Adrenal gland (tissue), 5 donors: ENCODE results near the gene IL4R.

Experiments used
- POLR2A ChIP-seq, 2 donors: fragments of 450-650 bp; IDR thresholded peaks; one replicate each; pipeline ENCODE4 v1.6.1; 2017; ENCODE audit warnings: antibody characterized with exemption in 2 of 2, mild to moderate bottlenecking in 2 of 2, moderate library complexity in 1 of 2
- TF ChIP-seq, protein P1 (sequence below), 6 experiments: fragments of 450-650 bp in 4 of 6; fragments of 200-600 bp in 2 of 6; sonication (generic) in 1 of 6; IDR thresholded peaks; 1 replicate in 5 of 6; 2 replicates in 1 of 6; pipeline versions ENCODE4 v1.5.1 to v1.8.0; 2016 to 2021; ENCODE audit warnings: antibody characterized with exemption in 6 of 6, mild to moderate bottlenecking in 2 of 6, moderate library complexity in 1 of 6
- donor health status: DM: no; HTN: no; CAD: no.

DNA sequence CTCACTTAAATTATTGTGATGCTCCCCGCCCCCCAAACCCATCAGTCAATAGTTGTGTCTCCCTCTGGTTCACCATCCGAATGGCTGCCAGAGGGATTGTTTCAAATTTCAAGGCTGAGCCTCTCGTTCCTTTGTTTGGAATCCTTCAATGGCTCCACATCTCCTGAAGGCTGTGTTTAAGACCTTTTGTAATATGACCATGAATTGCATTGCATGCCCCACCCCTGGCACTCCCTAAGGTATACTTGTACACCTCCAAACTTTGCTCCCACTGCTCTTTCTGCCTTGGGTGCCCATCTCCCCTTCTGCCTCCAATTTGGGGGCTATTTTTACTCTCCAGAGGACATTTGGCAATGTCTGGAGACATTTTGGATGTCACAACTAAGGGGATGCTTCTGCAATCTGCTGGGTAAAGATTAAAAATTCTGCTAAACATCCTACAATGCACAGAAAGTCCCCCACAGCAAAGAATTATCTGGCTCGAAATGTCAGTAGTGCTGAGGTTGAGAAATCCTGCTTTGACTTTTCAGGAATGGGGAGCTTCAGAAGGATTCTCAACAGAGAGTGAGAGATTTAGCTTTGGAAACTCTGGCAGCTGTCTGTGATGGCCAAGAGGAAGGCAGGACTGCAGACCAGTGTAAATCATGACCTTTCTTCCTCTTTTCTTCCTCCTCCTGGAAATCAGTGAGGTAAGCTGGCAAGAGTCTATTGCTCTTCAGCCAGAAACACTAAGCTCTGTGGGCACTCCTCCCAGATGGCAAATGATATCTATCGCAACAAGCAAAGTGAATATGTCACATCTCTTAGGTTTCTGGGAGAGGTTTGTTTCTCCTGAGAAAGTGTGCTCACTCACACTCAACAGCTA is 8.7 kb upstream of the IL4R start:
- TF ChIP-seq, protein P1, sequence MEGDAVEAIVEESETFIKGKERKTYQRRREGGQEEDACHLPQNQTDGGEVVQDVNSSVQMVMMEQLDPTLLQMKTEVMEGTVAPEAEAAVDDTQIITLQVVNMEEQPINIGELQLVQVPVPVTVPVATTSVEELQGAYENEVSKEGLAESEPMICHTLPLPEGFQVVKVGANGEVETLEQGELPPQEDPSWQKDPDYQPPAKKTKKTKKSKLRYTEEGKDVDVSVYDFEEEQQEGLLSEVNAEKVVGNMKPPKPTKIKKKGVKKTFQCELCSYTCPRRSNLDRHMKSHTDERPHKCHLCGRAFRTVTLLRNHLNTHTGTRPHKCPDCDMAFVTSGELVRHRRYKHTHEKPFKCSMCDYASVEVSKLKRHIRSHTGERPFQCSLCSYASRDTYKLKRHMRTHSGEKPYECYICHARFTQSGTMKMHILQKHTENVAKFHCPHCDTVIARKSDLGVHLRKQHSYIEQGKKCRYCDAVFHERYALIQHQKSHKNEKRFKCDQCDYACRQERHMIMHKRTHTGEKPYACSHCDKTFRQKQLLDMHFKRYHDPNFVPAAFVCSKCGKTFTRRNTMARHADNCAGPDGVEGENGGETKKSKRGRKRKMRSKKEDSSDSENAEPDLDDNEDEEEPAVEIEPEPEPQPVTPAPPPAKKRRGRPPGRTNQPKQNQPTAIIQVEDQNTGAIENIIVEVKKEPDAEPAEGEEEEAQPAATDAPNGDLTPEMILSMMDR (IDR thresholded peaks at IDR 0.05): no peak
- TF ChIP-seq POLR2A (IDR thresholded peaks at IDR 0.05): no peak
